D341Med (cell line): Measurements from ENCODE around the gene ACAD8.

Experiments used
- DNase-seq: peaks from one replicate; pipeline ENCODE4 v3.0.0; 2012; ENCODE audit warnings: low spot score

ACAD8 gene

DNA sequence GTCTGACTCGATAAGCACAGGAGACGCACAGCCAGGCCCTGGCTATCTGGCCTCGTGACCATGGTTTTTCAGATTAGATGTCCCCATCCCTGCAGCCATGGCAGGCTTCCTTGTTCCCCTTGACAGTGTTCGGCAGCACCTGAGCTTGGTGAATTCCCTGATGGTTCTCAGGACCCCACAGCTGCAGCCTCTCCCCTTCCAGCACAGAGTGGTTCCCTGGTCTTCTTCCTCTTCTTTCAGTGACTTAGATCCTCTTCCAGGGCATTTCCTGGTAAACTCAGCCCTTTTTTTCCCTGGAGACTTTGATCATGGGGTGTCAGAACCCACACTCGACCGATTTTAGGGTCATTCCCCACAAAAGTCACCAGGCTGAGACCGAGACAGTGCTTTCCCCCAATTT is 37.3 kb downstream of the ACAD8 start:
- no peak for DNase-seq

DNA sequence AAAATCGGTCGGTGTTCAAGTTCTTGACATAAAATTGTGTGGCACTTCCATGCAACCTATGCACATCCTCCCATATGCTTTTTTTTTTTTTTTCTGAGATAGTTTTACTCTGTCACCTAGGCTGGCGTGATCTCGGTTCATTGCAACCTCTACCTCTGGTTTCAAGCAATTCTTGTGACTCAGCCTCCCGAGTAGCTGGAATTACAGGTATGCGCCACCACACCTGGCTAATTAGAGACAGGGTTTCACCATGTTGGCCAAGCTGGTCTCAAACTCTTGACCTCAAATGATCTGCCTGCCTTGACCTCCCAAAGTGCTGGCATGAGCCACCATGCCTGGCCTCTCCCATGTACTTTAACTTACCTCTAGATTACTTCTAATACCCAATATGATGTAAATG is 37.8 kb downstream of the ACAD8 start:
- no peak for DNase-seq

DNA sequence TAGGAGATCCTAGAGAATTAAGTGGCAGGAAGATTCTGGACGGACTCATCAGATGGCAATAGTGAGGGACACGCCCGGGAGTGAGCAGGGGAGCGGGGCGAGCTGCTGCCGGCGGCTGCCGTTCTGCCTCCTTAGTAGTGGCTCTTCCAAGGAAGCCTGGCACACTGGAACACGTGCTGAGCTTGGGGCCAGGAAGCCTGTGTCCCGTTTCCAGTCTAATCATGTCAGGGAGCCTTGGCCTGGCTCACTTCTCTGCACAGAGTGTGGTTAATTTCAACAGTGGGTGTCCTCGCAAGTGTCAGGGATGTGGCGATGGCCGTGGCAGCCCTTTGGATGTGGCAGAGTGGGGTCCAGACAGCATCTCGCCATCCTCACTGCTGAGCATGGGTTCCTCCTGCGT is 39.3 kb downstream of the ACAD8 start:
- no peak for DNase-seq

DNA sequence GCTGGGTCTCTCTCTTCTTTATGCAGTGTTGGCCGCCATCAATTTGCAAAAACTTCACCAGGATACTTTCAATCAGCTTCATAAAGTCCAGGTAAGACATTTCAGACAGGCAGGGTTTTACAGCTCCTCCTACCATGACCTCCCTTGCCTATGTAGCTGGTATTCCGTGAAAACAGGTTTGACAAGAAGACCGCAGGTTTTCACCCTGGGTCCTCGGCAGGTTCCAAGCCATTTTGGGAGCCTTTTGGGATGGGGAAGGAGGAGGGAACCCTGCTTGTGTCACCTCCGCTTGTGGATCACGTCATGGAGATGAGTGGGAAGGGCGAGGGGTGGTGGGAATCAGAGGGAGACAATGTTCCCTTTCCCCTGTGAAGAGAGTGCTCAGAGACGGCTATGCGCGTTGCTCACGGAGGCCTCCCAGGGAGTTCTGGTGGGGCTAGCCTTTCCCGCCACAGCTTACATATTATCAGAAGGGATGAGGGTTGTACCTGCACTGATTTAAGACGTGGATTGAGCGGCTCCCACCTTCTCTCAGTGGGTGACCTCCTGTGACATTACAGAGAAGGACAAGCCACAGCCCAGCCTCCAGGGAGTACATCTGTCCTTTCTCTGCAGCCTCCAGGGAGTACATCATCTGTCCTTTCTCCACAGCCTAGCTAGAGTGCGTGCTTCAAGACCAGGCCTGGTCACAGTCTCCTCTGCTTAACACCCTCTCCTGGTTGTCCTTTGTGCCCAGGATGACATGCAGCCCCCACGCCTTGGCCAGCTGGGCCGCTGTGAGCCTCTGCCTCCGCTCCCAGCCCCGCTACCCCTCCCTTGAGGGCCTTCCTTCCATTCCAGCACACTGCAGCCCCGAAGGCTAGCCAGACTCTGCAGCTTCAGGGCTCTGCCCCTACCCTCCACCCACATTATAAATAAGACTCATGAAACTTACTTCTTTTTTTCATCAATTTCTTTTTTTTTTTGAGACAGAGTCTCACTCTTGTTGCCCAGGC is 40.0 kb downstream of the ACAD8 start:
- no peak for DNase-seq

DNA sequence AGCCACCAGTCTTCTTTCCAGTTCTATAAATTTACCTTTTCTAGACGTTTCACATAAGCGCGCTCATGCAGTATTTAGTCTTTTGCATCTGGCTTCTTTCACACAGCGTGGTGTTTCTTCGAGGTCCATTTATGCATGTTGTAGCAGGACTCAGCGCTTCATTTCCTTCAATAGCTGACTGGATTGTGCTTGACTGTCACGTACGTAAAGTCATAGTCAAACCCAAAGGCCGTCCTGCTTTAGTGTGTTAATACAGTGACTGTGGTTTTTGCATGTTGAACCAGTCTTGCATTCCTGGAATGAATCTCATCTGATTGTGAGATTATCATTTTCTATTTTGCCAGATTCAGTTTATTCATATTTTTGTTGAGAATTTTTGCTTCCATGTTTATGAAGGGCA is 41.3 kb downstream of the ACAD8 start:
- no peak for DNase-seq

DNA sequence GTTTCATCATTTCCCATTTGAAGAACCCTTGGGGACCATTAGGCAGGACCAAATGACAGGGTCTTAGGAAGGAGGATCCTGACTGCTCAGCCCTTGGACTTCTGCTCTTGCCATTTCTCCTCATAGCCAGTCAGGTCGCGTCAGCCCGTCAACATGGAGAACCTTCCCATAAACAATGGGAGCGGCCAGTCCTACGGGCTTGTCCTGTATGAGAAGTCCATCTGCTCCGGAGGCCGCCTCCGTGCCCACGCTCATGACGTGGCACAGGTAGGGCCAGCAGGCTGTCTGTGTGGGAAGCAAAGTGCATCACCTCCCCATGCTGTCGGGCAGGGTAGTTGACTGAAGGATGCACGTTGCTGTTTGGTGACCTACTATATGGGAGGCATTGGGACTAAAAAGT is 58.9 kb downstream of the ACAD8 start:
- no peak for DNase-seq

DNA sequence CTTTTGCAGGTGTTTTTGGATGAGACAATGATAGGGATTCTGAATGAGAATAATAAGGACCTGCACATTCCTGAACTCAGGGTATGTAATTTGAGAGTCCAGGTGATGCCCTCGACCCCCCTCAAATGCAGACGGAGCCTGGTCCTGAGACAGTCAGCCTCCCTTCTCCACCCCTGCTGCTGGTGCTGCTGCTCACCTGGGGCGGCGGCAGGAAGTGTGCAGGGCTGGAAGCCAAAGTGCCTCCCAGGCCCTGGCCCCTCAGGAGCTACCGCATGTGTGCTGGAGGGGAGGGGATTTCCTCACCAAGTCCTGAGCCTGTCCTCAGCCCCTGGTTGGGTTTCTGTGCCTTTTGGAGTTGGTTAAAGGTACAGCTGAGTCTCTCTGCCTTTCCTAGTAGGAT is 59.4 kb downstream of the ACAD8 start:
- DNase-seq = no peak

DNA sequence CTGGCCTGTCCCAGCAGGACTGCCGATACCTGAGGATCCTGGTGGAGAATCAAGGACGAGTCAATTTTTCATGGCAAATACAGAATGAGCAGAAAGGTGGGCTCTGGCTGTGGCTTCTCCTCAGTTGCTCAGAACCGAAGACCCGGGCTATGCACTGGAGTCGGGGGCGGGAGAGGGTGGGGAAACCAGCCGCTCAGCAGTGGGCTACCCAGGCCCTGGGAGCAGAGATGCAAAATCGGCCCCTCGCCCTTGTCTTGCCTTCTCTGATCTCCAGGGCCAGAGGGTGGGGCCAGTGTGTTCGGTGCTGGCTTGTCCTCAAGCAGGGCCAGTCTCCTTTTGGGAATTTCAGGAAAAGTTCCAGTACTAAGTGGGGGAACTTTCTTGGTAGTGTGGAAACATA is 60.0 kb downstream of the ACAD8 start:
- DNase-seq = no peak

DNA sequence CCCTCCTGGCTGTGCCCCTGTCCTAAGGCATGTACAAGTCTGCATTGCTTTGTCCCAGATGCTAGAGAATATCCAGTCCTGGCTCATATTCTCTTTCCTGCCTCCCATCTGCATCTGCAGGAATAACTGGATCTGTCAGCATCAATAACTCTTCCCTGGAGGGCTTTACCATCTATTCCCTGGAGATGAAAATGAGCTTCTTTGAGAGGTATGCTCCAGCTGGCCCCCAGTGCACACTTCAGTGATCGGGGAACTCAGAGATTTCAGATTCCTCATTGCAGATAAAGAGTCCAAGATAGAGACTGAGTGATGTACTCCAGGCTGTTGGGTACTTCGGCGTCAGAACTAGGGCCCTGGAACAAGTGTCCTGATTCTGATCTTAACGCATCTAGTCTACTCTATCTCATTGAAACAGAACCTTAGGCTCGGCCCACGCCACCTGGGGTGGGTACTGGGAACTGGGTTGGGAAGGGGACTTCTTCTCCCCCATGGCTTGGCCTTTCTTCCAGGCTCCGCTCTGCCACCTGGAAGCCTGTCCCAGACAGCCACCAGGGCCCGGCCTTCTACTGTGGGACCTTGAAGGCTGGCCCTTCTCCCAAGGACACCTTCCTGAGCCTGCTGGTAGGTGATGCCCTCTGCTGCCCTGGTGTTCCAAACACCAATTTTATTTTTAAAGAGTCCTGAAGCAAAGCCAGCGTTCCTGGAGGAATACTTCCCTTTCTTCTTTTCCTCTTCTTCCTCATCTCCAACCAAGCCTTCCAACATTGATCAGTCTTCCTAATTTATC is 60.6 kb downstream of the ACAD8 start:
- peak; percentile 67 for DNase-seq
